ENCODE data around the gene NEK11. TPM values are rescaled to one million over a fixed set of nuclear protein-coding genes. Genes with fewer than 3 reads are reported as not detected.
A peak's percentile ranks its signal among the peaks of the same experiment; 100 is the strongest.

NEK11 gene
- total and polyA plus RNA-seq, 2 experiments from 2014 or later = 1.7 to 2.0 TPM

DNA sequence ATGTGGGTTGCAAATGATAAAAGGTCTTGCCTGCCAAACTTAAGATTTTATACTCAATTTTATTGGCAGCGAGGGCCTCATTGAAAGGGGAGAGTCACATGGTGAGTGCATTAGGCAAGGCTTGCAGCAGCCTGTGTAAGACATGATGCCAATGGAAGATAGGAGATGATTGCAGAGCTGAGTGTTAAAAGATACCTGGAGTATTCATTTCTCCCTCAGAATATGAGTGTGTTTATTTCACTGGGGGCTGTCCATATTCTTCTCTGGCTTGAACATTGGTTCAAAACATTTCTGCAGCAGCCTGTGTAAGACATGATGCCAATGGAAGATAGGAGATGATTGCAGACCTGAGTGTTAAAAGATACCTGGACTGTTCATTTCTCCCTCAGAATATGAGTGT, 189.7 kb downstream of the NEK11 start:
- H3K4me3 ChIP-seq = no peak overlapping the region
- H3K27ac ChIP-seq = peak overlapping the region; percentile 12
- DNase-seq (ENCODE audit: low read depth in 1 of 2, low spot score in 1 of 2) = peak in 1 of 2 donors; percentile 27
- H3K36me3 ChIP-seq = no peaks in the 10 kb centered on the region
- TF ChIP-seq CTCF (IDR thresholded peaks at IDR 0.05; ENCODE audit: low read depth, low read length) = no peak
- H3K9me3 ChIP-seq (ENCODE audit: low read depth) = no peaks in the 10 kb centered on the region
- H3K4me1 ChIP-seq (ENCODE audit: low read depth) = peaks cover 18% of the 10 kb centered on the region
- H3K27me3 ChIP-seq = no peaks in the 10 kb centered on the region

- Histone ChIP-seq H3K36me3 (no peaks in the 10 kb centered on the region), H3K27ac (peak overlapping the region; percentile 12), H3K27me3 (no peaks in the 10 kb centered on the region), H3K9me3 (ENCODE audit: low read depth) (no peaks in the 10 kb centered on the region), H3K4me3 (no peak overlapping the region), H3K4me1 (ENCODE audit: low read depth) (peaks cover 18% of the 10 kb centered on the region)
- peak in 1 of 2 donors; percentile 81 for DNase-seq (ENCODE audit: low read depth in 1 of 2, low spot score in 1 of 2)
- TF ChIP-seq CTCF (IDR thresholded peaks at IDR 0.05; ENCODE audit: low read depth, low read length) = peak; percentile 19
Measured at GRCh38 chr3:131216801-131217200, 190.1 kb downstream of the NEK11 start.

- H3K9me3 ChIP-seq (ENCODE audit: low read depth) = no peaks in the 10 kb centered on the region
- H3K27ac ChIP-seq = peak overlapping the region; percentile 12
- no peak overlapping the region for H3K4me3 ChIP-seq
- H3K27me3 ChIP-seq = no peaks in the 10 kb centered on the region
- no peak for TF ChIP-seq CTCF (IDR thresholded peaks at IDR 0.05; ENCODE audit: low read depth, low read length)
- no peaks in the 10 kb centered on the region for H3K36me3 ChIP-seq
- H3K4me1 ChIP-seq (ENCODE audit: low read depth) = peaks cover 18% of the 10 kb centered on the region
- DNase-seq (ENCODE audit: low read depth in 1 of 2, low spot score in 1 of 2) = peak in 1 of 2 donors; percentile 71
Measured at GRCh38 chr3:131217296-131217741, 190.6 kb downstream of the NEK11 start.

- DNase-seq (ENCODE audit: low read depth in 1 of 2, low spot score in 1 of 2) = peak in 1 of 2 donors; percentile 42
- Histone ChIP-seq H3K27me3 (no peaks in the 10 kb centered on the region), H3K9me3 (ENCODE audit: low read depth) (no peaks in the 10 kb centered on the region), H3K27ac (no peak overlapping the region), H3K36me3 (no peaks in the 10 kb centered on the region), H3K4me3 (no peak overlapping the region), H3K4me1 (ENCODE audit: low read depth) (peaks cover 18% of the 10 kb centered on the region)
- no peak for TF ChIP-seq CTCF (IDR thresholded peaks at IDR 0.05; ENCODE audit: low read depth, low read length)
Measured at GRCh38 chr3:131218196-131218595, 191.5 kb downstream of the NEK11 start.

- Histone ChIP-seq H3K9me3 (ENCODE audit: low read depth) (no peaks in the 10 kb centered on the region), H3K36me3 (no peaks in the 10 kb centered on the region), H3K27me3 (no peaks in the 10 kb centered on the region), H3K27ac (no peak overlapping the region), H3K4me1 (ENCODE audit: low read depth) (peaks cover 8% of the 10 kb centered on the region), H3K4me3 (no peak overlapping the region)
- no peak for TF ChIP-seq CTCF (IDR thresholded peaks at IDR 0.05; ENCODE audit: low read depth, low read length)
- DNase-seq (ENCODE audit: low read depth in 1 of 2, low spot score in 1 of 2) = peak in 1 of 2 donors; percentile 59
Measured at GRCh38 chr3:131221731-131222130, 195.1 kb downstream of the NEK11 start.

GRCh38 chr3:131222599-131222998, 195.9 kb downstream of the NEK11 start:
- no peaks in the 10 kb centered on the region for H3K9me3 ChIP-seq (ENCODE audit: low read depth)
- no peak for TF ChIP-seq CTCF (IDR thresholded peaks at IDR 0.05; ENCODE audit: low read depth, low read length)
- H3K36me3 ChIP-seq = no peaks in the 10 kb centered on the region
- no peak for DNase-seq (ENCODE audit: low read depth in 1 of 2, low spot score in 1 of 2)
- H3K27me3 ChIP-seq = no peaks in the 10 kb centered on the region
- H3K4me3 ChIP-seq = no peak overlapping the region
- no peaks in the 10 kb centered on the region for H3K4me1 ChIP-seq (ENCODE audit: low read depth)
- no peak overlapping the region for H3K27ac ChIP-seq
